ENCODE results near the gene DAAM2. TPM values are rescaled to one million over a fixed set of nuclear protein-coding genes. Genes with fewer than 3 reads are reported as not detected.

The DAAM2 gene
- polyA plus RNA-seq, 3 donors: not detected

GRCh38 chr6:39844866-39845265 lies 52.7 kb downstream of the DAAM2 start:
- H3K9ac ChIP-seq (ENCODE audit: insufficient read depth, low read length, poor library complexity, severe bottlenecking): no peak overlapping the region
- WGBS (ENCODE audit: insufficient coverage): 100% methylated on average over 1 of the region's 1 CpG
- H3K27ac ChIP-seq (ENCODE audit: low read depth in 1 of 2, low read length in 2 of 2): no peak overlapping the region
- H3K9me3 ChIP-seq (replicated peaks in 1 of 2; ENCODE audit: control insufficient read depth in 1 of 2, insufficient read depth in 1 of 2, low read length in 2 of 2): no peaks in the 10 kb centered on the region
- H4K20me1 ChIP-seq (ENCODE audit: insufficient read depth, low read length): no peaks in the 10 kb centered on the region
- DNase-seq: no peak
- Mint-ChIP-seq H3K4me1 (no peaks in the 10 kb centered on the region), H3K27me3 (ENCODE audit: low read depth in 3 of 3) (peaks cover 0 to 6% (median 1%) of the 10 kb centered on the region in 3 donors), H3K36me3 (no peaks in the 10 kb centered on the region), H3K4me3 (no peak overlapping the region), H3K27ac (no peak overlapping the region), H3K9me3 (peaks cover 0 to 2% (median 0%) of the 10 kb centered on the region in 7 donors)
- no peak for TF ChIP-seq CTCF (IDR thresholded peaks at IDR 0.05)
- intact Hi-C loops (cut with micrococcal nuclease): no loop called here
- H3K4me2 ChIP-seq (replicated peaks; ENCODE audit: extremely low read depth, low read length, poor library complexity, severe bottlenecking): no peak overlapping the region
- no peaks in the 10 kb centered on the region for H3K79me2 ChIP-seq (ENCODE audit: insufficient read depth, low read length)
- H3K4me1 ChIP-seq (ENCODE audit: control insufficient read depth in 1 of 2, insufficient read depth in 2 of 2, low read length in 2 of 2): no peaks in the 10 kb centered on the region
- no peaks in the 10 kb centered on the region for H3K27me3 ChIP-seq (ENCODE audit: control insufficient read depth in 2 of 2, insufficient read depth in 2 of 2, low read length in 2 of 2)
- no peak overlapping the region for H2AFZ ChIP-seq (ENCODE audit: insufficient read depth, low read depth, low read length, poor library complexity, severe bottlenecking)
- no peak overlapping the region for H3K4me3 ChIP-seq (replicated peaks in 1 of 3; ENCODE audit: low read depth in 2 of 3, low read length in 3 of 3)
- H3K36me3 ChIP-seq (replicated peaks in 1 of 2; ENCODE audit: control insufficient read depth in 1 of 2, insufficient read depth in 2 of 2, low read length in 2 of 2): no peaks in the 10 kb centered on the region

DNA sequence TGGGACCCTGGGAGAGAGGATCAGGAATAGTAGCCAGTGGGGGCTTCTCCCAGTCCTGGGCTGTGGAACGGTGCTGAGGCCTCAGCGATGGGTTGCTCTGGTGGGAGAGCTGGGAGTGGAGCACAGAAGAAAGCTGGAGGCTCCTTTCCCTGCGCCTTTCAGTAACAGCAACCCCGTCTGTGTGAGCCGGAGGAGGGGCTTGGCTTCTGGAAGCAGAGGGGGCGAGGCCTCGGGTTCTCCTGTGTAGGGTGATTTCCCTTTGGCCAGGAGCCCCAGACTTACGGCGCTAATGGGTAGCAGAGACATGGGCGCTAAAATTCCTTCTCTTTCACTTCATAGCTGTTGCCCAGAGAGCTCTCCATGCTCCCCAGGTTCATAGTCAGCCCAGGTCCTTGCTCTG lies 55.0 kb downstream of the DAAM2 start:
- Mint-ChIP-seq H3K27ac (no peak overlapping the region), H3K36me3 (no peaks in the 10 kb centered on the region), H3K4me3 (no peak overlapping the region), H3K27me3 (ENCODE audit: low read depth in 3 of 3) (peaks cover 2 to 6% (median 4%) of the 10 kb centered on the region in 3 donors), H3K4me1 (no peaks in the 10 kb centered on the region), H3K9me3 (peaks cover 0 to 2% (median 0%) of the 10 kb centered on the region in 7 donors)
- Histone ChIP-seq H3K9me3 (replicated peaks in 1 of 2; ENCODE audit: control insufficient read depth in 1 of 2, insufficient read depth in 1 of 2, low read length in 2 of 2) (no peaks in the 10 kb centered on the region), H3K4me2 (replicated peaks; ENCODE audit: extremely low read depth, low read length, poor library complexity, severe bottlenecking) (no peak overlapping the region), H3K9ac (ENCODE audit: insufficient read depth, low read length, poor library complexity, severe bottlenecking) (no peak overlapping the region), H3K27me3 (ENCODE audit: control insufficient read depth in 2 of 2, insufficient read depth in 2 of 2, low read length in 2 of 2) (no peaks in the 10 kb centered on the region), H4K20me1 (ENCODE audit: insufficient read depth, low read length) (no peaks in the 10 kb centered on the region), H3K4me1 (ENCODE audit: control insufficient read depth in 1 of 2, insufficient read depth in 2 of 2, low read length in 2 of 2) (no peaks in the 10 kb centered on the region), H3K36me3 (replicated peaks in 1 of 2; ENCODE audit: control insufficient read depth in 1 of 2, insufficient read depth in 2 of 2, low read length in 2 of 2) (no peaks in the 10 kb centered on the region), H3K79me2 (ENCODE audit: insufficient read depth, low read length) (no peaks in the 10 kb centered on the region), H3K4me3 (replicated peaks in 1 of 3; ENCODE audit: low read depth in 2 of 3, low read length in 3 of 3) (no peak overlapping the region), H3K27ac (ENCODE audit: low read depth in 1 of 2, low read length in 2 of 2) (no peak overlapping the region), H2AFZ (ENCODE audit: insufficient read depth, low read depth, low read length, poor library complexity, severe bottlenecking) (no peak overlapping the region)
- intact Hi-C loops (cut with micrococcal nuclease): no loop called here
- 93% methylated on average over 3 of the region's 10 CpGs for WGBS (ENCODE audit: insufficient coverage)
- no peak for TF ChIP-seq CTCF (IDR thresholded peaks at IDR 0.05)
- no peak for DNase-seq

All from CD14-positive monocyte (primary cell).